Transverse colon (tissue), 3 donors: ENCODE data around the gene MRPL24.

Experiments
- POLR2A ChIP-seq: fragments of 450-650 bp; IDR thresholded peaks from one replicate; pipeline ENCODE4 v1.6.1; 2016; ENCODE audit warnings: antibody characterized with exemption, mild to moderate bottlenecking, moderate library complexity
- POLR2AphosphoS5 ChIP-seq, 3 donors: sonication (generic); formaldehyde crosslinking; IDR thresholded peaks; one replicate each; pipeline ENCODE4 v1.6.1; 2016; ENCODE audit warnings: antibody characterized with exemption in 3 of 3

GRCh38 chr1:156707417-156708217 lies 33.3 kb downstream of the MRPL24 start:
- TF ChIP-seq POLR2A (no peak), POLR2AphosphoS5 (IDR thresholded peaks at IDR 0.05) (no peak)
